Ascending aorta (tissue), 2 donors: Measurements from ENCODE around the gene PRDM7. TPM values are rescaled to one million over a fixed set of nuclear protein-coding genes. Genes with fewer than 3 reads are reported as not detected.

ENCODE experiments used
- DNase-seq, 2 donors: peaks; one replicate each; pipeline ENCODE4 v3.0.0-alpha.2; 2019; ENCODE audit warnings: low spot score in 2 of 2
- H3K27ac ChIP-seq, 2 donors: fragments of 200-600 bp; sonication (generic); one replicate each; pipeline ENCODE4 v1.5.1; 2016 to 2017; ENCODE audit warnings: mild to moderate bottlenecking in 1 of 2
- H3K27me3 ChIP-seq: fragments of 200-600 bp; sonication (generic); one replicate; pipeline ENCODE4 v1.5.1; 2017
- H3K36me3 ChIP-seq, 2 donors: fragments of 200-600 bp; sonication (generic); one replicate each; pipeline ENCODE4 v1.5.1; 2016
- H3K4me1 ChIP-seq, 2 donors: fragments of 200-600 bp; sonication (generic); one replicate each; pipeline ENCODE4 v1.5.1; 2016 to 2017; ENCODE audit warnings: mild to moderate bottlenecking in 1 of 2
- H3K4me3 ChIP-seq, 2 donors: fragments of 200-600 bp; sonication (generic); one replicate each; pipeline ENCODE4 v1.5.1; 2016 to 2017; ENCODE audit warnings: mild to moderate bottlenecking in 1 of 2
- H3K9me3 ChIP-seq, 2 donors: fragments of 200-600 bp; sonication (generic); one replicate each; pipeline ENCODE4 v1.5.1; 2016
- CTCF ChIP-seq, 3 experiments: fragments of 200-600 bp in 2 of 3; fragments of 450-650 bp in 1 of 3; sonication (generic) in 2 of 3; IDR thresholded peaks; one replicate each; pipeline ENCODE4 v1.5.1; 2016 to 2019; ENCODE audit warnings: antibody characterized with exemption in 3 of 3, mild to moderate bottlenecking in 1 of 3, moderate library complexity in 1 of 3
- intact Hi-C: fragments of 100-400 bp; cut with DNase I; formaldehyde crosslinking; loops from one replicate; pipeline ENCODE4 v1.15.1; 2023
- total RNA-seq: library from RNA; depleted of rRNA; stranded (reverse); fragments of >200 nt; gene quantifications from one replicate; pipeline ENCODE4 v1.1.0, GENCODE V29; 2016

The PRDM7 gene
- total RNA-seq, 1 donor from 2014 or later, result not detected

GRCh38 chr16:90007015-90007414 is 70.1 kb downstream of the PRDM7 start:
- Histone ChIP-seq H3K4me3 (no peak overlapping the region), H3K36me3 (no peaks in the 10 kb centered on the region), H3K27me3 (no peaks in the 10 kb centered on the region), H3K27ac (no peak overlapping the region), H3K9me3 (no peaks in the 10 kb centered on the region), H3K4me1 (no peaks in the 10 kb centered on the region)
- TF ChIP-seq CTCF (IDR thresholded peaks at IDR 0.05), result no peak
- intact Hi-C loops, result no loop called here
- DNase-seq, result no peak

Other genes starting within 250 kb of the PRDM7 start
- not detected for gene SPIRE2, start 248.9 kb downstream of the PRDM7 start, total RNA-seq
- gene TCF25, start 203.7 kb downstream of the PRDM7 start, total RNA-seq, result 237 TPM
- gene MC1R, start 158.5 kb downstream of the PRDM7 start, total RNA-seq, result 13.2 TPM
- 2.3 TPM for gene TUBB3, start 154.0 kb downstream of the PRDM7 start, total RNA-seq
- 34.5 TPM for gene DEF8, start 128.6 kb downstream of the PRDM7 start, total RNA-seq
- gene DBNDD1, start 57.9 kb downstream of the PRDM7 start, total RNA-seq, result 2.7 TPM